ENCODE results near the gene BCL2.

BCL2 gene

DNA sequence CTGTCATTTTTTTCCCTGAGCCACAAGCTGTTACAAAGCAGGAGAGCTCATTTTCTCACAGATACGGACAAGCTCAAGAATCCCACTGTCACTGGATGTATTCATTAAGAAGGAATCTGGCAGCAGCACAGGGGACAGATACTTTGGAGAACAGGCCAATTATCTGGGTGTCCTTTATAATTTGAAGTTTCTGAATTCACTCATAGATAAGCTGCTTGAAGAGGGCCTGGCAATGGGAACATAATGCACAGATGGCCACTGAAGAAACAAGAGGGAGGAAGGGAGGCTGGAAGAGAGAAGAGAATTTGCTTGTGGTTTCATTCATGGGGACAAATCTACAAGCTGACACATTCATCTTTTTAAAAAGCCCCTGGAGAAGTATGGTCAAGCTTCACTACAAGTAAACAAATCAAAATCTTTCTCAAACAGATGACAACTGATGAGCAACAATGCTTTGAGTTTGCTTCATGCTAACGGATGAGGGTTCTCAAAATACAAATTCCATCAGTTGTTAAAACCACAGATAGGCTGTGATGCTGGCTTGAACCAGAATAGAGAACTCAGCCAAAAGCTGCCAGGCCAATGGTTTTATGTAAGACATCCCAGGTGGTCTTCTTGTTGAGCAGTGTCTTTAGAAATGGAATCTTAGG is 11.9 kb downstream of the BCL2 start:
- TF ChIP-seq FOXP2 (optimal IDR thresholded peaks at IDR 0.05; ENCODE audit: control extremely low read depth, extremely low read length, insufficient read depth) (no peak), POLR2AphosphoS5 (IDR thresholded peaks at IDR 0.05; ENCODE audit: borderline replicate concordance, low read depth, low read length) (no peak), EZH2 (IDR thresholded peaks at IDR 0.05) (no peak)
- Histone ChIP-seq H3K9me3 (ENCODE audit: low read depth, low read length) (no peaks in the 10 kb centered on the region), H3K27ac (no peak overlapping the region), H3K36me3 (ENCODE audit: insufficient read depth, low read length) (no peaks in the 10 kb centered on the region), H3K4me3 (no peak overlapping the region), H3K9ac (ENCODE audit: insufficient read length) (no peak overlapping the region)
- DNase-seq (ENCODE audit: low read depth, low spot score) = no peak

GRCh38 chr18:63306819-63307550 is 12.6 kb downstream of the BCL2 start:
- DNase-seq (ENCODE audit: low read depth, low spot score) = no peak
- Histone ChIP-seq H3K9me3 (ENCODE audit: low read depth, low read length) (no peaks in the 10 kb centered on the region), H3K4me3 (no peak overlapping the region), H3K36me3 (ENCODE audit: insufficient read depth, low read length) (no peaks in the 10 kb centered on the region), H3K9ac (ENCODE audit: insufficient read length) (no peak overlapping the region), H3K27ac (no peak overlapping the region)
- TF ChIP-seq EZH2 (IDR thresholded peaks at IDR 0.05) = no peak
- no peak for TF ChIP-seq POLR2AphosphoS5 (IDR thresholded peaks at IDR 0.05; ENCODE audit: borderline replicate concordance, low read depth, low read length)
- no peak for TF ChIP-seq FOXP2 (optimal IDR thresholded peaks at IDR 0.05; ENCODE audit: control extremely low read depth, extremely low read length, insufficient read depth)

GRCh38 chr18:63306249-63306648 is 13.3 kb downstream of the BCL2 start:
- no peaks in the 10 kb centered on the region for H3K9me3 ChIP-seq (ENCODE audit: low read depth, low read length)
- H3K27ac ChIP-seq = no peak overlapping the region
- H3K9ac ChIP-seq (ENCODE audit: insufficient read length) = no peak overlapping the region
- no peaks in the 10 kb centered on the region for H3K36me3 ChIP-seq (ENCODE audit: insufficient read depth, low read length)
- TF ChIP-seq EZH2 (IDR thresholded peaks at IDR 0.05) = no peak
- no peak for TF ChIP-seq FOXP2 (optimal IDR thresholded peaks at IDR 0.05; ENCODE audit: control extremely low read depth, extremely low read length, insufficient read depth)
- TF ChIP-seq POLR2AphosphoS5 (IDR thresholded peaks at IDR 0.05; ENCODE audit: borderline replicate concordance, low read depth, low read length) = no peak
- no peak for DNase-seq (ENCODE audit: low read depth, low spot score)
- no peak overlapping the region for H3K4me3 ChIP-seq

- no peak for DNase-seq (ENCODE audit: low read depth, low spot score)
- H3K27ac ChIP-seq = no peak overlapping the region
- no peak overlapping the region for H3K9ac ChIP-seq (ENCODE audit: insufficient read length)
- TF ChIP-seq FOXP2 (optimal IDR thresholded peaks at IDR 0.05; ENCODE audit: control extremely low read depth, extremely low read length, insufficient read depth) (no peak), EZH2 (IDR thresholded peaks at IDR 0.05) (no peak), POLR2AphosphoS5 (IDR thresholded peaks at IDR 0.05; ENCODE audit: borderline replicate concordance, low read depth, low read length) (no peak)
- H3K36me3 ChIP-seq (ENCODE audit: insufficient read depth, low read length) = no peaks in the 10 kb centered on the region
- no peak overlapping the region for H3K4me3 ChIP-seq
- no peaks in the 10 kb centered on the region for H3K9me3 ChIP-seq (ENCODE audit: low read depth, low read length)
Measured at GRCh38 chr18:63303547-63303946, 16.0 kb downstream of the BCL2 start.

DNA sequence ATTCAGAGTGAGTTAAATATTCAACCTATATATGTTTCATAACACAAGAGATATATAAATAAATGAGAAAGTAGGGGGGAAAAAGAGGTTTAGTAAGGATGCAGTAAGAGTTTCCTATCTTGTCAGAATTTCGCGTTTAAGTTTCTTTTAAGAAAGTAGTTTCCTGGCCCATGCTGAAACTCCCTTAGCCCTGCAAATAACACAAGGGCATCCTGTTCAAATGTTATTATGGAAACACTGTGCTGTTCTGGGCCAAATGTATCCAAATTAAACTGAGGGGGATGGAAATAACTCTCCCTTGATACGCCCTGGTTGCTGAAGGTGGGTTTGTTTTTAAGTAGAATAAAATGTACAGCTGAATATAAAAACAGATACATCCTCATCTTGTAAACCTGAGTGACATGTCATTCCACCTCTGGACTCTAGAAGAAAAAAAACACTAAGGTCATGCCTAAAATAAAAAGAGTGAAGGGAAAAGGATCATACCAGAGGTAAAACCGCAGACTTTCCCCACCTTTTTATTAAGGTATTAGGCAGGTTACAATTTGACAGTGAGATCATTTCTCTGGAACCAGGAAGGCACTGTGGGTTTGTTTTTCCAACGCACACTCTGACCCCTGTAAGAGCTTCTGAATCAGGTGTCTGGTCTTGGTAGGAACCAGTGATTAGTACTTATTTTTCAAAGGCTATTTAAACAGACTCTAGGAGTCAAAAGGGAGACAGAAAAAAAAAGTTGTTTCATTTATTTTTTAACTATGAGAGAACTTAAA is 16.7 kb downstream of the BCL2 start:
- no peaks in the 10 kb centered on the region for H3K36me3 ChIP-seq (ENCODE audit: insufficient read depth, low read length)
- TF ChIP-seq POLR2AphosphoS5 (IDR thresholded peaks at IDR 0.05; ENCODE audit: borderline replicate concordance, low read depth, low read length) (no peak), EZH2 (IDR thresholded peaks at IDR 0.05) (no peak), FOXP2 (optimal IDR thresholded peaks at IDR 0.05; ENCODE audit: control extremely low read depth, extremely low read length, insufficient read depth) (no peak)
- DNase-seq (ENCODE audit: low read depth, low spot score) = no peak
- no peak overlapping the region for H3K9ac ChIP-seq (ENCODE audit: insufficient read length)
- H3K27ac ChIP-seq = no peak overlapping the region
- no peak overlapping the region for H3K4me3 ChIP-seq
- no peaks in the 10 kb centered on the region for H3K9me3 ChIP-seq (ENCODE audit: low read depth, low read length)

GRCh38 chr18:63302220-63302619 is 17.3 kb downstream of the BCL2 start:
- TF ChIP-seq FOXP2 (optimal IDR thresholded peaks at IDR 0.05; ENCODE audit: control extremely low read depth, extremely low read length, insufficient read depth) (no peak), POLR2AphosphoS5 (IDR thresholded peaks at IDR 0.05; ENCODE audit: borderline replicate concordance, low read depth, low read length) (no peak), EZH2 (IDR thresholded peaks at IDR 0.05) (no peak)

GRCh38 chr18:63301434-63301833 is 18.1 kb downstream of the BCL2 start:
- Histone ChIP-seq H3K9ac (ENCODE audit: insufficient read length) (no peak overlapping the region), H3K9me3 (ENCODE audit: low read depth, low read length) (no peaks in the 10 kb centered on the region), H3K27ac (no peak overlapping the region), H3K36me3 (ENCODE audit: insufficient read depth, low read length) (no peaks in the 10 kb centered on the region), H3K4me3 (no peak overlapping the region)
- TF ChIP-seq EZH2 (IDR thresholded peaks at IDR 0.05) = no peak
- no peak for TF ChIP-seq FOXP2 (optimal IDR thresholded peaks at IDR 0.05; ENCODE audit: control extremely low read depth, extremely low read length, insufficient read depth)
- TF ChIP-seq POLR2AphosphoS5 (IDR thresholded peaks at IDR 0.05; ENCODE audit: borderline replicate concordance, low read depth, low read length) = no peak
- DNase-seq (ENCODE audit: low read depth, low spot score) = no peak

More at GRCh38 chr18:63302220-63302619, 17.3 kb downstream of the BCL2 start:
- DNase-seq (ENCODE audit: low read depth, low spot score) = no peak
- no peak overlapping the region for H3K4me3 ChIP-seq
- no peak overlapping the region for H3K9ac ChIP-seq (ENCODE audit: insufficient read length)
- no peaks in the 10 kb centered on the region for H3K9me3 ChIP-seq (ENCODE audit: low read depth, low read length)
- no peak overlapping the region for H3K27ac ChIP-seq
- no peaks in the 10 kb centered on the region for H3K36me3 ChIP-seq (ENCODE audit: insufficient read depth, low read length)

All from SK-N-MC (cell line).